ENCODE data around the gene PLCL1. TPM values are rescaled to one million over a fixed set of nuclear protein-coding genes. Genes with fewer than 3 reads are reported as not detected.

The PLCL1 gene
- total RNA-seq, 2 donors from 2014 or later: 25.6 to 26.2 TPM

- Histone ChIP-seq H3K36me3 (no peaks in the 10 kb centered on the region), H3K9me3 (no peaks in the 10 kb centered on the region), H3K27ac (no peak overlapping the region), H3K27me3 (replicated peaks; ENCODE audit: insufficient read depth) (no peaks in the 10 kb centered on the region), H3K4me1 (ENCODE audit: control insufficient read depth in 1 of 2, low read depth in 2 of 2) (peaks cover 25 to 62% of the 10 kb centered on the region in 2 donors), H3K4me3 (no peak overlapping the region)
- no peak for DNase-seq (ENCODE audit: low spot score)
- no peak for TF ChIP-seq CTCF (IDR thresholded peaks at IDR 0.05)
- no peak for ATAC-seq (ENCODE audit: insufficient number of reproducible peaks, low FRiP score, low read depth)
Measured at GRCh38 chr2:197929008-197929885, 124.9 kb downstream of the PLCL1 start.

DNA sequence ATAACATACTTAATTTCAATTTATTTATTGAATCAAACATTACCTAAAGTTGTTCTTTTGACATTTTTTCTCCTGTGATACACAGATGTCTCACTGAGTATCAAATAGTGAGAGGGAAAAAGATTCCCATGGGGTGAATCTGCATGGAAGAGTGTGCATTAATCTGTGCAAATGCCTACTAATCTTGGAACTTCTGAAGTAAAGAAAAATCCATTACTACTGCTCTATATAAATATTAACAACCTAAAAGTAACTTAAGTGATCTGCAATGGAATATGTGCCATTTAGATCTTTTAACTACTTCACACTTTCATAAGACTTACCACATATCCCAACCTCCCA lies 125.5 kb downstream of the PLCL1 start:
- TF ChIP-seq CTCF (IDR thresholded peaks at IDR 0.05): no peak
- DNase-seq (ENCODE audit: low spot score): no peak
- ATAC-seq (ENCODE audit: insufficient number of reproducible peaks, low FRiP score, low read depth): no peak
- Histone ChIP-seq H3K27me3 (replicated peaks; ENCODE audit: insufficient read depth) (no peaks in the 10 kb centered on the region), H3K36me3 (no peaks in the 10 kb centered on the region), H3K4me3 (no peak overlapping the region), H3K9me3 (no peaks in the 10 kb centered on the region), H3K27ac (no peak overlapping the region), H3K4me1 (ENCODE audit: control insufficient read depth in 1 of 2, low read depth in 2 of 2) (peaks cover 25 to 57% of the 10 kb centered on the region in 2 donors)

- no peaks in the 10 kb centered on the region for H3K36me3 ChIP-seq
- DNase-seq (ENCODE audit: low spot score): no peak
- H3K9me3 ChIP-seq: no peaks in the 10 kb centered on the region
- H3K4me3 ChIP-seq: no peak overlapping the region
- H3K4me1 ChIP-seq (ENCODE audit: control insufficient read depth in 1 of 2, low read depth in 2 of 2): peaks cover 21 to 49% of the 10 kb centered on the region in 2 donors
- no peak for TF ChIP-seq CTCF (IDR thresholded peaks at IDR 0.05)
- no peak overlapping the region for H3K27ac ChIP-seq
- no peaks in the 10 kb centered on the region for H3K27me3 ChIP-seq (replicated peaks; ENCODE audit: insufficient read depth)
- no peak for ATAC-seq (ENCODE audit: insufficient number of reproducible peaks, low FRiP score, low read depth)
Measured at GRCh38 chr2:197930570-197931278, 126.3 kb downstream of the PLCL1 start.

DNA sequence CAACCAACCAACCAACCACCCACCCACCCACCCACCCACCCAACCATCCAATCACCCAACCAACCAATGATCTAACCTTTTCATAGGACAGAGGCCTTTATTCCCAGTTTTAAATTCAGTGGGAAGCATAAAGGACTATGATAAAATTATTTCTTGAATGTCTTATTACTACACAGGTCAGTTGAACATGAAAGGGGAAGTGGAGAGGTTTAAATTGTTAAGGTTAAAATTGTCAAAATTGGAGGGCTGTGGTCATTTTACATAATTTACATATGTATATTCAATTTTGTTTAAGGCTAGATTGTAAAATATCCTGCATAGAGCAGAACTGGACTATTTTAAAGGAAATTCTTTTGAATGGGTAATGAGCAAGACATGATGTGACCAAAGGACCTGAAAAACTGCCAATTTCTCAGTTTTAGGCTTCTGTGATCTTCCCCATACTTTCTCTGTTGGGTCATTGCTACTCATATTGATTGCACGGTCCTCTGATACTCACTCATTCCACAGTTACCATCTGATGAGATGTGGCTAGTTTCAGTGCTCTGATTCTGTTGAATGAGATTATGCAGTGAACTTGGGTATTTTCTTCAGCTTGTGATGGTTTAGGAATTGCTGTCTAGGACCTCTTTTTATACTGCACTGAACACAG lies 127.4 kb downstream of the PLCL1 start:
- Histone ChIP-seq H3K36me3 (no peaks in the 10 kb centered on the region), H3K4me3 (no peak overlapping the region), H3K9me3 (no peaks in the 10 kb centered on the region), H3K4me1 (ENCODE audit: control insufficient read depth in 1 of 2, low read depth in 2 of 2) (peaks cover 16 to 39% of the 10 kb centered on the region in 2 donors), H3K27me3 (replicated peaks; ENCODE audit: insufficient read depth) (no peaks in the 10 kb centered on the region), H3K27ac (no peak overlapping the region)
- TF ChIP-seq CTCF (IDR thresholded peaks at IDR 0.05): no peak
- no peak for DNase-seq (ENCODE audit: low spot score)
- no peak for ATAC-seq (ENCODE audit: insufficient number of reproducible peaks, low FRiP score, low read depth)

DNA sequence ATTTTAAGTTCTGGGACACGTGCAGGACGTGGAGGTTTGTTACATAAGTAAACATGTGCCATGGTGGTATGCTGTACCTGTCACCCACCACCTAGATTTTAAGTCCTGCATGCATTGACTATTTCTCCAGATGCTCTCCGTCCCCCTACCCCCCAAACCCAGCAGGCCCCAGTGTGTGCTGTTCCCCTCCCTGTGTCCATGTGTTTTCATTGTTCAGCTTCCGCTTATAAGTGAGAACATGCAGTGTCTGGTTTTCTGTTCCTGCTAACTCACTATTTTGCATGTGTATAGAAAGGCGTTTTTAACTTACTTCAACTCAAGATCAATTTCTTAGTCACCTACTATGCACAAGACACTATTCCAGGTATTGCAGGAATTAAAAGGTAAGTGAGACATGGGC lies 128.0 kb downstream of the PLCL1 start:
- H3K4me3 ChIP-seq: no peak overlapping the region
- no peak for TF ChIP-seq CTCF (IDR thresholded peaks at IDR 0.05)
- ATAC-seq (ENCODE audit: insufficient number of reproducible peaks, low FRiP score, low read depth): no peak

More for the DNA sequence above, 128.0 kb downstream of the PLCL1 start:
- no peak overlapping the region for H3K27ac ChIP-seq
- H3K4me1 ChIP-seq (ENCODE audit: control insufficient read depth in 1 of 2, low read depth in 2 of 2): peaks cover 11 to 33% of the 10 kb centered on the region in 2 donors
- no peaks in the 10 kb centered on the region for H3K27me3 ChIP-seq (replicated peaks; ENCODE audit: insufficient read depth)
- no peak for DNase-seq (ENCODE audit: low spot score)
- no peaks in the 10 kb centered on the region for H3K9me3 ChIP-seq
- H3K36me3 ChIP-seq: no peaks in the 10 kb centered on the region
